Ovary (tissue), 9 donors: ENCODE measurements around the gene FRZB. TPM values are rescaled to one million over a fixed set of nuclear protein-coding genes. Genes with fewer than 3 reads are reported as not detected.

Experiments
- DNase-seq, 5 donors: peaks; one replicate each; pipeline ENCODE4 v3.0.0-alpha.2; 2019 to 2020
- H3K27ac ChIP-seq, 2 donors: fragments of 200-600 bp; one replicate each; pipeline versions ENCODE4 v1.5.1 to v1.8.0; 2019 to 2022
- H3K27me3 ChIP-seq: fragments of 200-600 bp; one replicate; pipeline ENCODE4 v1.8.0; 2022
- H3K36me3 ChIP-seq: fragments of 200-600 bp; sonication (generic); one replicate; pipeline ENCODE4 v1.5.1; 2019
- H3K4me1 ChIP-seq: one replicate; pipeline ENCODE4 v1.8.1; 2013; ENCODE audit warnings: mild to moderate bottlenecking, moderate library complexity; ENCODE audit not compliant: insufficient read depth
- H3K4me3 ChIP-seq: fragments of 200-600 bp; sonication (generic); one replicate; pipeline ENCODE4 v1.5.1; 2017
- H3K9me3 ChIP-seq, 2 donors: fragments of 200-600 bp in 1 of 2; sonication (generic) in 1 of 2; one replicate each; pipeline versions ENCODE4 v1.5.1 to v1.8.1; 2013 to 2019; ENCODE audit warnings: mild to moderate bottlenecking in 1 of 2, moderate library complexity in 1 of 2
- CTCF ChIP-seq, 3 donors: fragments of 450-650 bp in 2 of 3; fragments of 200-600 bp in 1 of 3; IDR thresholded peaks; one replicate each; pipeline versions ENCODE4 v1.5.1 to v1.8.0; 2016 to 2022; ENCODE audit warnings: antibody characterized with exemption in 3 of 3, mild to moderate bottlenecking in 1 of 3
- EP300 ChIP-seq: sonication (generic); formaldehyde crosslinking; IDR thresholded peaks from one replicate; pipeline ENCODE4 v1.6.1; 2017; ENCODE audit warnings: antibody characterized with exemption
- POLR2A ChIP-seq: fragments of 450-650 bp; IDR thresholded peaks from one replicate; pipeline ENCODE4 v1.6.1; 2017; ENCODE audit warnings: antibody characterized with exemption, mild to moderate bottlenecking, moderate library complexity
- WGBS, 3 donors: extraction: QIAGEN DNeasy Blood & Tissue Kit in 1 of 3; methylation state at CpG; one replicate each; pipeline versions ENCODE4 v1.1.5 to v1.1.7; 2013 to 2017; 5-methylcytosine and 5-hydroxymethylcytosine counted together
- intact Hi-C, 4 donors: fragments of 100-400 bp; cut with DNase I; formaldehyde crosslinking; loops; one replicate each; pipeline versions ENCODE4 v1.11.0 to v1.15.1; 2022 to 2023
- polyA plus RNA-seq, 2 donors: library from polyadenylated mRNA; stranded (reverse); fragments of 200-250 nt in 1 of 2; fragments of 350-450 nt in 1 of 2; fragmentation: Illumina TruSeq in 1 of 2; extraction: RNeasy Lipid Tissue Mini Kit (QIAGEN cat#74804) in 1 of 2; gene quantifications; one replicate each; pipeline ENCODE4 v1.2.3, GENCODE V29; 2013 to 2014
- total RNA-seq, 7 donors: library from RNA; depleted of rRNA in 2 of 7; stranded (reverse); fragments of >200 nt in 2 of 7; fragmentation: NEBNext Ultra II Directional in 3 of 7; extraction: Animal tissue kit (Norgen Biotek cat#: 25700) in 3 of 7; gene quantifications; one replicate each; pipeline versions ENCODE4 v1.1.0 to v1.2.4, GENCODE V29; 2016 to 2023
- donor health status: DM: no; HTN: no; CAD: no; lungs with moderate emphysema.
- donor health status: DM: no; HTN: no; CAD: no.
- donor health status: Bipolar disorder and iron deficiency.
- donor health status: DM: yes; HTN: yes; CAD: no.
- donor health status: DM: no; HTN: no; CAD: no.
- donor health status: DM: yes; HTN: yes; CAD: no.

Gene FRZB
- total and polyA plus RNA-seq, 9 donors, result 2.8 to 22.8 (median 3.9) TPM

DNA sequence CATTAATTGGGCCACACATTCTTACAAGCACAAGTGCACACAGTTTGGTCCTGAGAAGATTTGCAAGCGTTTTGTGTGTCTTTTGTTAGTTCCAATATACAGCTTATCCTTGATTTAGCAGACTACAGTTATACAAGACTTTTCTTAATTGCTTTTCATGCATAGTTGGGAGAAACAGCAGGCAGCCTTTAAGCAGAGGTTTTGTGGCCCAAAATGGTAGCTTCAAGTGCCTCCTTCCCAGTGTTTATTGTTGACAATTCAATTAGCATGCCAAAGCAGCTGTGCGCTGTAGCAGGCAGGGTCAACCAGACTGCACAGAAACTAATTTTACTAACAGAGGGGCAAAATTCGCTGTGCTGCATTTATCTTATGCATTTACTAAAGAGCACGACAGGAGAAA, 47.5 kb downstream of the FRZB start:
- TF ChIP-seq CTCF (IDR thresholded peaks at IDR 0.05) (no peak), EP300 (no peak), POLR2A (no peak)
- H3K27ac ChIP-seq, result no peak overlapping the region
- no peak for DNase-seq

GRCh38 chr2:182818501-182818900, 47.9 kb downstream of the FRZB start:
- Histone ChIP-seq H3K4me3 (no peak overlapping the region), H3K4me1 (no peaks in the 10 kb centered on the region), H3K27me3 (no peaks in the 10 kb centered on the region), H3K27ac (no peak overlapping the region), H3K9me3 (no peaks in the 10 kb centered on the region), H3K36me3 (no peaks in the 10 kb centered on the region)
- 14 to 36% (median 25%) methylated on average over 3 of the region's 3 CpGs for WGBS, 3 donors
- TF ChIP-seq POLR2A (no peak), EP300 (no peak), CTCF (IDR thresholded peaks at IDR 0.05) (no peak)
- intact Hi-C loops, result no loop called here
- no peak for DNase-seq

More for the DNA sequence above, 47.5 kb downstream of the FRZB start:
- H3K36me3 ChIP-seq, result no peaks in the 10 kb centered on the region
- H3K4me1 ChIP-seq, result no peaks in the 10 kb centered on the region
- no peaks in the 10 kb centered on the region for H3K9me3 ChIP-seq
- no peak overlapping the region for H3K4me3 ChIP-seq
- H3K27me3 ChIP-seq, result no peaks in the 10 kb centered on the region
- 46 to 66% (median 60%) methylated on average over 4 of the region's 4 CpGs for WGBS, 3 donors
- intact Hi-C loops, result no loop called here

GRCh38 chr2:182817558-182817957, 48.9 kb downstream of the FRZB start:
- no peak overlapping the region for H3K27ac ChIP-seq
- H3K27me3 ChIP-seq, result no peaks in the 10 kb centered on the region
- intact Hi-C loops, result no loop called here
- no peaks in the 10 kb centered on the region for H3K4me1 ChIP-seq
- no peaks in the 10 kb centered on the region for H3K9me3 ChIP-seq
- H3K36me3 ChIP-seq, result no peaks in the 10 kb centered on the region
- no peak for TF ChIP-seq CTCF (IDR thresholded peaks at IDR 0.05)
- no peak for TF ChIP-seq POLR2A
- TF ChIP-seq EP300, result no peak
- DNase-seq, result no peak
- 7 to 17% (median 8%) methylated on average over 2 of the region's 2 CpGs for whole genome bisulfite sequencing, 3 donors
- H3K4me3 ChIP-seq, result no peak overlapping the region

GRCh38 chr2:182816866-182817265, 49.6 kb downstream of the FRZB start:
- TF ChIP-seq CTCF (IDR thresholded peaks at IDR 0.05), result no peak
- no peak for TF ChIP-seq POLR2A
- TF ChIP-seq EP300, result no peak
- no peak for DNase-seq
- no peak overlapping the region for H3K27ac ChIP-seq
- no peaks in the 10 kb centered on the region for H3K36me3 ChIP-seq
- H3K9me3 ChIP-seq, result no peaks in the 10 kb centered on the region
- H3K27me3 ChIP-seq, result no peaks in the 10 kb centered on the region
- H3K4me1 ChIP-seq, result no peaks in the 10 kb centered on the region
- intact Hi-C loops, result no loop called here
- no peak overlapping the region for H3K4me3 ChIP-seq

- WGBS, 3 donors, result 94 to 98% (median 98%) methylated on average over 3 of the region's 3 CpGs
- H3K36me3 ChIP-seq, result no peaks in the 10 kb centered on the region
- no peak for DNase-seq
- no peaks in the 10 kb centered on the region for H3K9me3 ChIP-seq
- intact Hi-C loops, result no loop called here
- H3K4me3 ChIP-seq, result no peak overlapping the region
- no peak overlapping the region for H3K27ac ChIP-seq
- no peaks in the 10 kb centered on the region for H3K4me1 ChIP-seq
- H3K27me3 ChIP-seq, result no peaks in the 10 kb centered on the region
- TF ChIP-seq POLR2A (no peak), CTCF (IDR thresholded peaks at IDR 0.05) (no peak), EP300 (no peak)
Observed at GRCh38 chr2:182814804-182815203, 51.6 kb downstream of the FRZB start.
